Choroid plexus epithelial cell (primary cell): ENCODE results near the gene PDIK1L.

Experiments
- DNase-seq: peaks from one replicate; pipeline ENCODE4 v3.0.0-alpha.2; 2010; ENCODE audit warnings: low read depth
- H3K4me3 ChIP-seq: 2 replicates; pipeline ENCODE4 v1.5.1; 2011; ENCODE audit warnings: low read depth, mild to moderate bottlenecking, control low read depth, low read length, moderate library complexity
- CTCF ChIP-seq: conservative IDR thresholded peaks from 2 replicates; pipeline ENCODE4 v1.5.1; 2011; ENCODE audit warnings: low read depth, mild to moderate bottlenecking, control low read depth, inconsistent platforms, low read length, moderate library complexity

Gene PDIK1L

GRCh38 chr1:26164861-26165842 lies 53.5 kb downstream of the PDIK1L start:
- no peak for TF ChIP-seq CTCF
- DNase-seq = peak; percentile 23
- H3K4me3 ChIP-seq = no peak overlapping the region

DNA sequence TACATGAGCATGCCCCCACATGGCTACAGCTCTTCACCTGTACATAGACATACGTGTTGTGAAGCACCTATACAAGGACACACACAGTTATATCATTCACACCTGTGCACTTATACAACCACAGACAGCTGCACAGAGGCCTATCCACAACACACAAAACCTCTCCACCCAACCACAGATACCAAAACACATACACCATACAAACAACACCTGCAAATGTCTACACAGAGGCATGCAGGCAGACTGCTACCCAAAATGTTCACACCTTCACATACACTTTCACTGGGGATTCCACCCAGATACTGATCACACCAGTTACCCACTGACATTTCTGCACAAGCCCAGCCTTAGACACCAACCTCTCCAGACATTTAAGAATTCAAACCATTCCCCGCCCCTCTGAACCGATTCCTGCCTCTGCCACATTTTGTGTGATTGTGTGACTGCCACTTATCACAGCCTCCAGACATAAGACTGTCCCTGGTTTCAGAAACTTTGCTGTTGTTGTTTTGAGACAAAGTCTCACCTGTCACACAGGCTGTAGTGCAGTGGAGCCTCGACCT lies 55.2 kb downstream of the PDIK1L start:
- no peak for DNase-seq
- TF ChIP-seq CTCF = no peak
- H3K4me3 ChIP-seq = no peak overlapping the region

- peak within 1 kb of the TSS; percentile 91 for H3K4me3 ChIP-seq
- TF ChIP-seq CTCF = no peak
- DNase-seq = no peak
These were observed 57.0 kb downstream of the PDIK1L start, which contains the start of gene C1orf232 for GRCh38 chr1:26168410-26169197. TSS of gene C1orf232 (minus strand) at chr1:26168963. CDS start at chr1:26168499, 464 bp downstream.

DNA sequence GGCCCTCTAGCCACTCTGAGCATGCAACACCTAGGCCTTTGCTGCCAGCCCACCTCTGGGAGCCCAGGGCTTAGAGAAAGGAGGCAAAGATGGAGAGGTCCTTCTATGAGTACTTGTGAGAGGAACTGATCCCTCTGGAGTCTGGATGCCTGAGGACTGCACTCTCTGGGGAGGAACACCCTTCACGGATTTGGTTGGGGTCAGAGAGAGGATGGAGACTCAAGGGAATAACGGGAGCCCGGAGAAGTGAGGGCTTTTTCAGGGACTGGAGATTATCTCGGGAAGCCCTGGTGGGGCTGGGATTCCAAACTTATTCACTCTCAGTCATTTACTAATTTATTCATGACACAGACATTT lies 57.6 kb downstream of the PDIK1L start:
- DNase-seq = no peak
- TF ChIP-seq CTCF = no peak
- no peak overlapping the region for H3K4me3 ChIP-seq

DNA sequence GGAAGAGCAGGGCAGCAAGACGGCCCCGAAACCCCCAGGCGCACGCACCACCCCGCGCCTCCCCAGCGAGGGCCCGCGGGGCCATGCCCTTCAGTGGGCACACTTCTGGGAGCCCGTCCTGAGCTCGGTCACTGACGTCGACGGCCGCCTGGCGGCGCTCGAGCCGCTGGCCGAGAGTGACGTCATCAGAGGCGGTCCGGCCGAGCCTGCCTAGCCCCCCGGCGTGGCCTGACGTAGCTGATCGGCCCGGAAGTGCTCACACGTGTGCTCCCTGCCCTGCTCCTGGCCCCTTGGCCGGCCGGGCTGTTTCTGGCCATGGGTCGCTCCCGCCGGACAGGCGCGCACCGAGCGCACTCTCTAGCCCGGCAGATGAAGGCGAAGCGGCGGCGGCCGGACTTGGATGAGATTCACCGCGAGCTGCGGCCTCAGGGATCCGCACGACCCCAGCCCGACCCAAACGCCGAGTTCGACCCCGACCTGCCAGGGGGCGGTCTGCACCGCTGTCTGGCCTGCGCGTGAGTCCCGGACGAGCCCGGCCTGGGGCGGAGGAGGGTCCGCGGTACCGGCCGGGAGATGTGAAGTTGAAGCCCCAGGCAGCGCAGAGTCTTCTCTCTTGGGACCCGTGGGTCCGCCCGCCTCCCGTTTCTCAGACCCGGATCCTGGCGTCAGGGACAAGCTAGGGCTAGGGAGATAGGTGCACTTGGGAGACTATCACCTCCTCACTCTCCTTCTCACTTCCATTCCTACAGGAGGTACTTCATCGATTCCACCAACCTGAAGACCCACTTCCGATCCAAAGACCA lies 58.2 kb downstream of the PDIK1L start, which contains the start of gene ZNF593:
Gene ZNF593, plus strand, starts transcription at position 240 of the 803 bp plus-strand sequence. Its CDS starts 76 bp downstream, at position 316.
- peak within 1 kb of the TSS; percentile 91 for H3K4me3 ChIP-seq
- DNase-seq = peak; percentile 90
- peak; percentile 77 for TF ChIP-seq CTCF

DNA sequence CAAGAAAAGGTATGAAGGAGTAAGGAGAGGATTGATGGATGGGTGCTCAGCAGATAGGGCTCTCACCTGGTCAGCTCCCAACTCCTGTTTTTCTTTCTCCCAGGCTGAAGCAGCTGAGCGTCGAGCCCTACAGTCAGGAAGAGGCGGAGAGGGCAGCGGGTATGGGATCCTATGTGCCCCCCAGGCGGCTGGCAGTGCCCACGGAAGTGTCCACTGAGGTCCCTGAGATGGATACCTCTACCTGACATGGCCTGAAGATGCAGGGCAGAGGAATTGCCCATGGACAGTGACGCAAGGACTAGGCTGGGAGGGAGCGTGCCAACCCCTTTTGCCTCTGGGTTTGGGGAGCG lies 58.8 kb downstream of the PDIK1L start:
- no peak for TF ChIP-seq CTCF
- peak overlapping the region; percentile 91 for H3K4me3 ChIP-seq
- no peak for DNase-seq
